ENCODE results near the gene HEATR5A. TPM values are rescaled to one million over a fixed set of nuclear protein-coding genes. Genes with fewer than 3 reads are reported as not detected.
"Not testable (repeated sequence)": the region's sequence is repeated elsewhere in the genome, so short reads cannot be mapped to it uniquely, and the experiment has no call there.

Gene HEATR5A
- total RNA-seq, 4 donors from 2014 or later: 24.3 to 134 (median 34.9) TPM

DNA sequence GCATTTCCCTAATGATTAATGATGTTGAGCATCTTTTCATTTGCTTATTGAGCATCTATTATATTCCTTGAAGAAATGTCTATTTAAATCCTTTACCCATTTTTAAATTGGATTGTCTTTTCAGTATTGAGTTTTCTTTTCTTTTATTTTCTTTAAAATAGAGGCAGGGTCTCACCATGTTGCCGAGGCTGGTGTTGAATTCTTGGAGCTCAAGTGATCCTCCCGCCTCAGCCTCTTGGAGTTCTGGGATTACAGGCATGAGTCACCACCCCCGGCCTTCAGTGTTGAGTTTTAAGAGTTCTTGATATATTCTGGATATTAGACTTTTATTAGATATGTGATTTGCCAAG, 139.5 kb downstream of the HEATR5A start:
- H3K36me3 ChIP-seq: no peaks in the 10 kb centered on the region
- no peak overlapping the region for H3K4me3 ChIP-seq
- no peaks in the 10 kb centered on the region for H3K9me3 ChIP-seq
- H3K4me1 ChIP-seq: no peaks in the 10 kb centered on the region
- H3K27ac ChIP-seq: no peak overlapping the region
- TF ChIP-seq POLR2A (IDR thresholded peaks at IDR 0.05): no peak
- TF ChIP-seq, protein P1, sequence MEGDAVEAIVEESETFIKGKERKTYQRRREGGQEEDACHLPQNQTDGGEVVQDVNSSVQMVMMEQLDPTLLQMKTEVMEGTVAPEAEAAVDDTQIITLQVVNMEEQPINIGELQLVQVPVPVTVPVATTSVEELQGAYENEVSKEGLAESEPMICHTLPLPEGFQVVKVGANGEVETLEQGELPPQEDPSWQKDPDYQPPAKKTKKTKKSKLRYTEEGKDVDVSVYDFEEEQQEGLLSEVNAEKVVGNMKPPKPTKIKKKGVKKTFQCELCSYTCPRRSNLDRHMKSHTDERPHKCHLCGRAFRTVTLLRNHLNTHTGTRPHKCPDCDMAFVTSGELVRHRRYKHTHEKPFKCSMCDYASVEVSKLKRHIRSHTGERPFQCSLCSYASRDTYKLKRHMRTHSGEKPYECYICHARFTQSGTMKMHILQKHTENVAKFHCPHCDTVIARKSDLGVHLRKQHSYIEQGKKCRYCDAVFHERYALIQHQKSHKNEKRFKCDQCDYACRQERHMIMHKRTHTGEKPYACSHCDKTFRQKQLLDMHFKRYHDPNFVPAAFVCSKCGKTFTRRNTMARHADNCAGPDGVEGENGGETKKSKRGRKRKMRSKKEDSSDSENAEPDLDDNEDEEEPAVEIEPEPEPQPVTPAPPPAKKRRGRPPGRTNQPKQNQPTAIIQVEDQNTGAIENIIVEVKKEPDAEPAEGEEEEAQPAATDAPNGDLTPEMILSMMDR (IDR thresholded peaks at IDR 0.05): no peak
- no peak for DNase-seq
- H3K27me3 ChIP-seq: no peaks in the 10 kb centered on the region

DNA sequence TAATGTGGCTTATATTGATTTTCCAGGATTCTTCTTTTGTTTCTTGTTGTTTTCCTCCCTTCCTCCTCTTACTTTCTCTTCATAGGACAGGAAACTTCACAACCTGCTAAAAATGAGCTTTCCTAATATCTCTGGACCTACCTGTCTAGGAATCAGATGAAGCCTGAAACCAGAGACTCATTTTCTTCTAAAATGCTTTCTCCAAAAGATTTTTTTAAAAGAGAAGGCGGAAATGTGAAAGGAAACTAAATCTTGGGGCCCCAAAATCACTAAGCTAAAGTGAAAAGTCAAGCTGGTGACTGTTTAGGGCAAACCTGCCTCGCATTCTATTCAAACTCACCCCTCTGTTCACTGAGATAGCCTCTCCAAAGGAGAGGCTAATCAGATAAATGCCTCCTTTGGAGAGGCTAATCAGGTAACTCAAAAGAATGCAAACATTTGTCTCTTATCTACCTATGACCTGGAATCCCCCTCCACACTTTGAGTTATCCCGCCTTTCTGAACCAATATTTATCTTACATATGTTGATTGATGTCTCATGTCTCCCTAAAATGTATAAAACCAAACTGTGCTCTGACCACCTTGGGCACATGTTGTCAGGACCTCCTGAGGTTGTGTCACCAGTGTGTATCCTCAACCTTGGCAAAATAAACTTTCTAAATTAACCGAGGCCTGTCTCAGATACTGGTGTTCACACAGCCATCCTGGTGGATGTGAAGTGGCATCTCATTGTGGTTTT, 140.0 kb downstream of the HEATR5A start:
- no peak for TF ChIP-seq POLR2A (IDR thresholded peaks at IDR 0.05)
- TF ChIP-seq, protein P1 (IDR thresholded peaks at IDR 0.05): no peak
- H3K4me3 ChIP-seq: no peak overlapping the region
- no peaks in the 10 kb centered on the region for H3K36me3 ChIP-seq
- H3K4me1 ChIP-seq: no peaks in the 10 kb centered on the region
- H3K27me3 ChIP-seq: no peaks in the 10 kb centered on the region
- no peaks in the 10 kb centered on the region for H3K9me3 ChIP-seq
- no peak overlapping the region for H3K27ac ChIP-seq
- DNase-seq: no peak

DNA sequence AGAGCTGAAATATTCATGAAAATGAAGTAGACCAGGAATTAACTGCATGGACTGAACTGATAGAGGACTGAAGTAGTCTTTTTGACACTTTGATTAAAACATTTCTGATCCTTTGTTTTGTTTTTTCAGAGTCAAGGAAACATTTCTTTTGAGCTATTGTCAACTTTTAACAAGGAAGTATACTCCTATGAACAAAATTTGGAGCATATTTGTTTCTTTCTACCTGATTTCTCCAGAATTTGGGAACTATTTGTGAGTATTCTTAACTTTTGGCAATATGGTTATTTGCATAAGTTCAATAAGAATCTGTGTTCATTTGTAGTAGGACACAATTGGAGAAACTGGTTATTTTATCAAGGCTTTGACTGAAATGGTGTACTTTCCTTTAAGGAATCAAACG, 141.5 kb downstream of the HEATR5A start:
- Histone ChIP-seq H3K4me1 (no peaks in the 10 kb centered on the region), H3K27me3 (no peaks in the 10 kb centered on the region), H3K27ac (no peak overlapping the region), H3K9me3 (no peaks in the 10 kb centered on the region), H3K36me3 (no peaks in the 10 kb centered on the region), H3K4me3 (no peak overlapping the region)
- DNase-seq: no peak
- no peak for TF ChIP-seq POLR2A (IDR thresholded peaks at IDR 0.05)
- TF ChIP-seq, protein P1 (IDR thresholded peaks at IDR 0.05): no peak

DNA sequence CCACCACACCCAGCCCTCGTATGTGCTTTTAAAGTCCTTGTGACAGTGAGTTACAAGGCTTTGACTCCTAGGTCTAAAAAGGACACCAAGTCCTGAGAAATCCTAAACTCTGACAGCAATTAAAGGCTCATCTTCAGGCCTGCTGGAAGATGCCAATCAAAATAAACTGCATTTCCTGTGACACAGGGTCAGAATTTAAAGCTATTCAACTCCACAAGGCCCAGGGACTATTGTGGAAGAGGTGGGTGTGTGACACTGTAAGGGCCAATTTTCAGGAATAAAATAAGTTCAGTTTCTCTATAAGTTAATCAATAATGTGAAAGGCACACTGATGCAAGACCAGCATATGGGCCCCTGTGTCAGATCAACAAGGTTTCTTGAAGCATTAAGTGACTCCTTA, 143.3 kb downstream of the HEATR5A start:
- Histone ChIP-seq H3K27ac (no peak overlapping the region), H3K4me3 (no peak overlapping the region), H3K27me3 (no peaks in the 10 kb centered on the region), H3K9me3 (no peaks in the 10 kb centered on the region), H3K4me1 (no peaks in the 10 kb centered on the region), H3K36me3 (no peaks in the 10 kb centered on the region)
- TF ChIP-seq POLR2A (IDR thresholded peaks at IDR 0.05): no peak
- TF ChIP-seq, protein P1 (IDR thresholded peaks at IDR 0.05): no peak
- DNase-seq: no peak

DNA sequence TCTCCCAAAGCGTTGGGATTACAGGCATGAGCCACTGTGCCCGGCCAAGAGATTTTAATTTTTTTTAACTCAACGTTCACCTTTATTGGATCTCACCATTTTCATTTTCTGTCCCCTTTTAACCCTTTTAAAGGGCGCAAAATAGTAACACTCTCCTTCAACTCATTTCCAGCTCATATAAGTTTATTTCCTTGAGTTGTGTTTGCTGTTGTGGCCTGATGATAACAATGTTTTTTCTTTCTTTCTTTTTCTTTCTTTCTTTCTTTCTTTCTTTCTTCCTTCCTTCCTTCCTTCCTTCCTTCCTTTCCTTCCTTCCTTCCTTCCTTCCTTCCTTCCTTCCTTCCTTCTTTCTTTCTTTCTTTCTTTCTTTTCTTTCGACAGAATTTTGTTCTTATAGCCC, 143.9 kb downstream of the HEATR5A start:
- H3K4me1 ChIP-seq, H3K36me3 ChIP-seq, H3K27ac ChIP-seq, H3K27me3 ChIP-seq, H3K4me3 ChIP-seq, H3K9me3 ChIP-seq, DNase-seq: not testable (repeated sequence)

DNA sequence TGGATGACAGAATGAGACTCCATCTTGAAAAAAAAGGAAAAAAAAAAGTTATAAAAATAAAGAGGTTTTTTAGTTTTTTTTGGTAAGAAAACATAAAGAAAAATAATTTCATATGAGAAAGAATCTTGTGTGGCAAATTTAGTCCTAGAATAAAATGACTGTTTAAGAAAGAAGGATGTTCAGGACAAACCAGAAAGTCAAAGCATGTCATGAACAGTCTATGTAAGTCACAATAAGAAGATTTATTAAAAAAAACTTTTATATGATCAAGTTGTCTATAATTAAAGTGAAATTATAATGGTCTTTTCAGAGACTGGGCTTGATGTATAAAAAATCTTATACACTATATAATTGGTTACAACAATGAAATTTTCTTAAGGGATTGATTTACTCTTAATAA, 144.6 kb downstream of the HEATR5A start:
- Histone ChIP-seq H3K27ac (no peak overlapping the region), H3K4me3 (no peak overlapping the region), H3K36me3 (no peaks in the 10 kb centered on the region), H3K4me1 (no peaks in the 10 kb centered on the region), H3K27me3 (no peaks in the 10 kb centered on the region), H3K9me3 (no peaks in the 10 kb centered on the region)
- no peak for DNase-seq
- TF ChIP-seq, protein P1 (IDR thresholded peaks at IDR 0.05): no peak
- TF ChIP-seq POLR2A (IDR thresholded peaks at IDR 0.05): no peak

All from Peyer's patch (tissue), 4 donors.